Kidney (tissue), 14 donors: ENCODE measurements around the gene KCNK17. TPM values are rescaled to one million over a fixed set of nuclear protein-coding genes. Genes with fewer than 3 reads are reported as not detected.
A peak's percentile ranks its signal among the peaks of the same experiment; 100 is the strongest.

Experiments used
- DNase-seq, 5 donors: peaks; one replicate each; pipeline ENCODE4 v3.0.0-alpha.2; 2013 to 2020
- FAIRE-seq: peaks from 2 replicates; lab custom pipeline; 2012; peaks lifted over from hg19 to GRCh38; lab: Jason Lieb, UNC
- H3K27ac ChIP-seq, 2 donors: one replicate each; pipeline ENCODE4 v1.7.0; 2013; ENCODE audit warnings: low read depth in 2 of 2, low read length in 2 of 2, inconsistent platforms in 1 of 2
- H3K27me3 ChIP-seq: one replicate; pipeline ENCODE4 v1.7.1; 2013; ENCODE audit warnings: low read length, inconsistent platforms; ENCODE audit not compliant: control insufficient read depth, insufficient read depth
- H3K36me3 ChIP-seq, 3 donors: one replicate each; pipeline versions ENCODE4 v1.7.0 to v1.7.1; 2013; ENCODE audit warnings: low read length in 3 of 3, control low read depth in 1 of 3, inconsistent platforms in 1 of 3; ENCODE audit not compliant: insufficient read depth in 3 of 3, control insufficient read depth in 2 of 3
- H3K4me1 ChIP-seq, 3 donors: one replicate each; pipeline versions ENCODE4 v1.7.0 to v1.7.1; 2013; ENCODE audit warnings: low read length in 3 of 3, inconsistent platforms in 1 of 3, low read depth in 1 of 3; ENCODE audit not compliant: control insufficient read depth in 2 of 3, insufficient read depth in 2 of 3
- H3K4me3 ChIP-seq, 3 donors: one replicate each; pipeline versions ENCODE4 v1.7.0 to v1.8.1; 2013; ENCODE audit warnings: low read length in 3 of 3, control low read depth in 1 of 3, inconsistent platforms in 1 of 3
- H3K9ac ChIP-seq, 3 donors: one replicate each; pipeline versions ENCODE4 v1.7.0 to v1.7.1; 2013; ENCODE audit warnings: low read length in 3 of 3, control low read depth in 1 of 3, inconsistent platforms in 1 of 3
- H3K9me3 ChIP-seq, 3 donors: one replicate each; pipeline versions ENCODE4 v1.7.0 to v1.7.1; 2013; ENCODE audit warnings: low read length in 3 of 3, control low read depth in 1 of 3, inconsistent platforms in 1 of 3; ENCODE audit not compliant: control insufficient read depth in 2 of 3, insufficient read depth in 1 of 3
- CTCF ChIP-seq: IDR thresholded peaks from 3 replicates; pipeline ENCODE4 v1.5.1; 2012; ENCODE audit warnings: mild to moderate bottlenecking, moderate library complexity, borderline replicate concordance; ENCODE audit not compliant: insufficient read depth; ENCODE audit errors: extremely low read depth
- intact Hi-C: fragments of 100-400 bp; cut with DNase I; formaldehyde crosslinking; loops from one replicate; pipeline ENCODE4 v1.11.1; 2022
- polyA plus RNA-seq: library from polyadenylated mRNA; stranded (reverse); fragments of 350-450 nt; fragmentation: Illumina TruSeq; extraction: RNeasy Lipid Tissue Mini Kit (QIAGEN cat#74804); gene quantifications from one replicate; pipeline ENCODE4 v1.2.3, GENCODE V29; 2014; ENCODE audit warnings: low read depth, low replicate concordance; ENCODE audit not compliant: insufficient read depth
- total RNA-seq: library from RNA; stranded (reverse); fragmentation: NEBNext Ultra II Directional; extraction: Animal tissue kit (Norgen Biotek cat#: 25700); gene quantifications from one replicate; pipeline ENCODE4 v1.2.1, GENCODE V29; 2021
- donor health status: control.
- donor health status: control.
- donor health status: control.
- donor health status: control.
- donor health status: control.
- donor health status: DM: yes; HTN: yes; CAD: no.
- donor health status: Normal renal cell carcinoma (clear cell type).

KCNK17 gene
- total and polyA plus RNA-seq, 2 donors from 2014 or later, result 0.38 TPM; not detected in 1

- peak in 2 of 5 donors; percentile 44 to 78 for DNase-seq
- intact Hi-C loops, result no loop called here
Measured at GRCh38 chr6:39281312-39281980, 32.8 kb downstream of the KCNK17 start.

GRCh38 chr6:39280247-39280731 lies 33.9 kb downstream of the KCNK17 start:
- H3K4me3 ChIP-seq, result no peak overlapping the region
- peak overlapping the region; percentile 81 to 87 for H3K27ac ChIP-seq
- FAIRE-seq (no peak), DNase-seq (peak in 2 of 5 donors; percentile 16 to 90)
- no peak for TF ChIP-seq CTCF
- H3K9me3 ChIP-seq, result no peaks in the 10 kb centered on the region
- H3K36me3 ChIP-seq, result no peaks in the 10 kb centered on the region
- H3K9ac ChIP-seq, result peak overlapping the region in 1 of 3 donors; percentile 49
- intact Hi-C loops, result no loop called here
- H3K4me1 ChIP-seq, result peaks cover 0 to 36% (median 12%) of the 10 kb centered on the region in 3 donors
- H3K27me3 ChIP-seq, result no peaks in the 10 kb centered on the region

More at GRCh38 chr6:39281312-39281980, 32.8 kb downstream of the KCNK17 start:
- Histone ChIP-seq H3K27me3 (no peaks in the 10 kb centered on the region), H3K4me3 (peak overlapping the region in 2 of 3 donors; percentile 15 to 40), H3K9me3 (no peaks in the 10 kb centered on the region), H3K27ac (peak overlapping the region; percentile 81 to 87), H3K36me3 (no peaks in the 10 kb centered on the region), H3K9ac (peak overlapping the region in 1 of 3 donors; percentile 49), H3K4me1 (peaks cover 0 to 36% (median 12%) of the 10 kb centered on the region in 3 donors)
- FAIRE-seq, result no peak
- no peak for TF ChIP-seq CTCF

GRCh38 chr6:39279539-39279938 lies 34.7 kb downstream of the KCNK17 start:
- H3K36me3 ChIP-seq, result no peaks in the 10 kb centered on the region
- peak overlapping the region; percentile 81 to 87 for H3K27ac ChIP-seq
- intact Hi-C loops, result no loop called here
- DNase-seq, result peak in 1 of 5 donors; percentile 76
- H3K27me3 ChIP-seq, result no peaks in the 10 kb centered on the region
- no peak for TF ChIP-seq CTCF
- no peak for FAIRE-seq
- H3K4me3 ChIP-seq, result no peak overlapping the region
- H3K9me3 ChIP-seq, result no peaks in the 10 kb centered on the region
- peaks cover 0 to 36% (median 12%) of the 10 kb centered on the region in 3 donors for H3K4me1 ChIP-seq
- no peak overlapping the region for H3K9ac ChIP-seq
